OCI-LY3 (cell line): ENCODE data around the gene ARHGAP6.

Experiments
- H2AFZ ChIP-seq: fragments of 200-600, 300-600 bp; shearing (Covaris generic); 2 replicates; pipeline ENCODE4 v1.6.0; 2014; ENCODE audit warnings: antibody characterized with exemption, low read depth, low read length
- H3K27ac ChIP-seq: fragments of 200-600, 300-600 bp; sonication (generic); 2 replicates; pipeline ENCODE4 v1.5.1; 2014; ENCODE audit warnings: mild to moderate bottlenecking, low read length, moderate library complexity, mixed read lengths
- H3K27me3 ChIP-seq: fragments of 200-600, 300-600 bp; sonication (generic); 2 replicates; pipeline ENCODE4 v1.6.1; 2014; ENCODE audit warnings: low read depth, low read length, mixed read lengths
- H3K36me3 ChIP-seq: fragments of 200-600, 300-600 bp; sonication (generic); replicated peaks from 2 replicates; pipeline ENCODE3; 2014; ENCODE audit warnings: low read depth, low read length, mixed read lengths
- H3K4me1 ChIP-seq: fragments of 300-600, 200-600 bp; sonication (generic); 2 replicates; pipeline ENCODE4 v1.6.1; 2014; ENCODE audit warnings: low read length, mixed read lengths
- H3K4me2 ChIP-seq: fragments of 200-600, 300-600 bp; sonication (generic); 2 replicates; pipeline ENCODE4 v1.6.1; 2014; ENCODE audit warnings: low read length, mixed read lengths
- H3K4me3 ChIP-seq: fragments of 300-600, 200-600 bp; sonication (generic); 2 replicates; pipeline ENCODE4 v1.5.1; 2014; ENCODE audit warnings: antibody characterized with exemption, mild to moderate bottlenecking, low read length, moderate library complexity
- H3K79me2 ChIP-seq: fragments of 300-600, 200-600 bp; shearing (Covaris generic); 2 replicates; pipeline ENCODE4 v1.6.1; 2014; ENCODE audit warnings: mild to moderate bottlenecking, low read length, mixed read lengths
- H3K9ac ChIP-seq: fragments of 300-600, 200-600 bp; shearing (Covaris generic); 2 replicates; pipeline ENCODE4 v1.6.0; 2014; ENCODE audit warnings: mild to moderate bottlenecking, low read length, moderate library complexity
- H3K9me3 ChIP-seq: fragments of 200-600, 300-600 bp; shearing (Covaris generic); 2 replicates; pipeline ENCODE4 v1.6.1; 2014; ENCODE audit warnings: low read length, mixed read lengths; ENCODE audit not compliant: insufficient read depth
- H4K20me1 ChIP-seq: fragments of 200-600, 300-600 bp; sonication (generic); 2 replicates; pipeline ENCODE4 v1.6.1; 2016; ENCODE audit warnings: low read length, mixed read lengths; ENCODE audit not compliant: insufficient read depth
- EZH2phosphoT487 ChIP-seq: fragments of 200-600 bp; shearing (Covaris generic); IDR thresholded peaks from 2 replicates; pipeline ENCODE4 v1.6.1; 2018; ENCODE audit warnings: antibody characterized with exemption, mixed run types, low read depth
- TF ChIP-seq, protein P1 (sequence below): fragments of 200-600, 300-600 bp; sonication (generic); IDR thresholded peaks from 2 replicates; pipeline ENCODE4 v1.5.1; 2014; ENCODE audit warnings: antibody characterized with exemption, low read length, low read depth

ARHGAP6 gene

DNA sequence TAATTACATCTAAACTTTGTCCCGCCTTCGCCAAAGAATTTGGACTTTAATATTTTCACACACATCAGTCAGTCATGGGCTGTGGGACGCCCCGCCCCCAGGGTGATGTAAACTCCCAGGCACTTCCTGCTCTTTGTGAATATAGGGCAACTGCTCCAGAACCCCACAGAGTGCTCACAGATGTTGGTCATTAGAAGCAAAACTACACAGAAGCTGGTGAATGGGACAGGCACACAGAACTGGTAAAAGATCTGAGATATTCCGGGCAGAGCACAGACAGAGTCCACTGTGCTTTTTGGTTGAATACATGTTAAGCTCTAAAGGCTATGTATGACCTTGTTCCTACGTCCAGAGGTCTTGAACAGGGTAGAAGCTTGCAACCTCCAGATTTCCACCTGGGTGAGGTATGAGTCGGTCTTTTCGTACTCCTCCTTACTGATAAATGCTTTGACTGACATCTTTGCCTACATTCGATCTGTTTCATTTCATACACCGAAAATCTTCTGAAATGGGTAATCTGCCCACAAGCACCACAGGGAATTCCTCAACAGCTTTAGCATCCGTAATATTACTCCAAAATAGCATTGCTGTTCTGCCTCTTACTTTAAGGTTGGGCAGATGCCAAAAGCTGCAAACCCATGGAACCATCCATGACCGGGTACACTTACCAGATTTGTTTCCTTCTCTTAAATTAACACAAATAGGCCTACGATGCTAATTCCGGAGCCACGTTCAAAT, 227.9 kb downstream of the ARHGAP6 start:
- H3K4me3 ChIP-seq, result no peak overlapping the region
- H3K27me3 ChIP-seq, result no peaks in the 10 kb centered on the region; the same call in 1 of the 2 replicates
- TF ChIP-seq, protein P1, sequence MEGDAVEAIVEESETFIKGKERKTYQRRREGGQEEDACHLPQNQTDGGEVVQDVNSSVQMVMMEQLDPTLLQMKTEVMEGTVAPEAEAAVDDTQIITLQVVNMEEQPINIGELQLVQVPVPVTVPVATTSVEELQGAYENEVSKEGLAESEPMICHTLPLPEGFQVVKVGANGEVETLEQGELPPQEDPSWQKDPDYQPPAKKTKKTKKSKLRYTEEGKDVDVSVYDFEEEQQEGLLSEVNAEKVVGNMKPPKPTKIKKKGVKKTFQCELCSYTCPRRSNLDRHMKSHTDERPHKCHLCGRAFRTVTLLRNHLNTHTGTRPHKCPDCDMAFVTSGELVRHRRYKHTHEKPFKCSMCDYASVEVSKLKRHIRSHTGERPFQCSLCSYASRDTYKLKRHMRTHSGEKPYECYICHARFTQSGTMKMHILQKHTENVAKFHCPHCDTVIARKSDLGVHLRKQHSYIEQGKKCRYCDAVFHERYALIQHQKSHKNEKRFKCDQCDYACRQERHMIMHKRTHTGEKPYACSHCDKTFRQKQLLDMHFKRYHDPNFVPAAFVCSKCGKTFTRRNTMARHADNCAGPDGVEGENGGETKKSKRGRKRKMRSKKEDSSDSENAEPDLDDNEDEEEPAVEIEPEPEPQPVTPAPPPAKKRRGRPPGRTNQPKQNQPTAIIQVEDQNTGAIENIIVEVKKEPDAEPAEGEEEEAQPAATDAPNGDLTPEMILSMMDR, result no peak
- no peak for TF ChIP-seq EZH2phosphoT487
- H4K20me1 ChIP-seq, result no peaks in the 10 kb centered on the region
- H3K4me2 ChIP-seq, result no peak overlapping the region
- no peaks in the 10 kb centered on the region for H3K79me2 ChIP-seq
- H2AFZ ChIP-seq, result no peak overlapping the region
- no peaks in the 10 kb centered on the region for H3K4me1 ChIP-seq
- no peak overlapping the region for H3K9ac ChIP-seq
- no peak overlapping the region for H3K27ac ChIP-seq
- no peaks in the 10 kb centered on the region for H3K9me3 ChIP-seq
- no peaks in the 10 kb centered on the region for H3K36me3 ChIP-seq

DNA sequence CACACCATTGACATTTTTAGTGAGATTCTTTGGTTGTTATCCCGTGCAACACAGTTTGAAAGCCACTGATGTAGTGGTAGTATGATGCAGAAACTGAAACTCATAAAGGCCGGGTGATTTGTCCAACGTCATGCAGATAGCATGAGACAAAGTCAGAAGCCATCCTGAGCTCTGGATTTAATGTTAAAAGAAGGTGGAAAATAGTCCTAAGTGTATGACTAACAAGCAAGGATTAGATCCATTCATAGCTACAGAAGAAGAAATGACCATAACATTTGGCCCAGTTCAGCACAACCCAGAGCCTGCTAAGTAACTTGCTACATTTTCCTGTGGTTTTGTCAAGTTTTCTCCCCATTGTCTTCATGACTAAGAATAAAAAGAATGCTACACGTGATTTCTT, 230.2 kb downstream of the ARHGAP6 start:
- Histone ChIP-seq H3K4me2 (no peak overlapping the region), H3K36me3 (no peaks in the 10 kb centered on the region), H2AFZ (no peak overlapping the region), H4K20me1 (no peaks in the 10 kb centered on the region), H3K27me3 (no peaks in the 10 kb centered on the region; the same call in 1 of the 2 replicates), H3K4me1 (no peaks in the 10 kb centered on the region), H3K79me2 (no peaks in the 10 kb centered on the region), H3K4me3 (no peak overlapping the region), H3K9ac (no peak overlapping the region), H3K27ac (no peak overlapping the region), H3K9me3 (no peaks in the 10 kb centered on the region)
- TF ChIP-seq, protein P1, result no peak
- TF ChIP-seq EZH2phosphoT487, result no peak

- Histone ChIP-seq H3K27ac (no peak overlapping the region), H3K9me3 (no peaks in the 10 kb centered on the region), H3K27me3 (no peaks in the 10 kb centered on the region), H2AFZ (no peak overlapping the region), H3K4me1 (no peaks in the 10 kb centered on the region), H4K20me1 (no peaks in the 10 kb centered on the region), H3K36me3 (no peaks in the 10 kb centered on the region), H3K79me2 (no peaks in the 10 kb centered on the region), H3K9ac (no peak overlapping the region), H3K4me2 (no peak overlapping the region), H3K4me3 (no peak overlapping the region)
- TF ChIP-seq EZH2phosphoT487, result no peak
- TF ChIP-seq, protein P1, result no peak
Measured at GRCh38 chrX:11434607-11435006, 231.1 kb downstream of the ARHGAP6 start.

DNA sequence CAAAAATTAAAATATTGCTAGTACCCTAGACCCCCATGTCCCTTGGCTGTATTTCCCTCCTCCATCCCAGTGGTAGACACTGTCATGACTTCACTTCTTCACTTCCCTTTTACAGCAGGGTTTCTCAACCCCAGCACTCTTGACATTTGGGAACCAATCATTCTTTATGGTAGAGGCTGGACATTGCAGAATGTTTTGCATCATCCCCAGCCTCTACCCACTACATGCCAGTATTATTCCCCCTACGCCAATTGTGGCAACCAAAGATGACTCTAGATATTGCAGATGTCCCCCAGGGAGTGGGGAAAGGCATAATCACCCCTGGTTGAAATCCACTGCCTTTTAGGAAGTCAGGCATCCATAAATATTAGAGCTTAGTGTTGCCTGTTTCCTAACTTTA, 233.9 kb downstream of the ARHGAP6 start:
- H3K27me3 ChIP-seq, result no peaks in the 10 kb centered on the region
- no peak overlapping the region for H3K9ac ChIP-seq
- no peak overlapping the region for H3K4me3 ChIP-seq
- no peaks in the 10 kb centered on the region for H4K20me1 ChIP-seq
- no peaks in the 10 kb centered on the region for H3K9me3 ChIP-seq
- H3K36me3 ChIP-seq, result no peaks in the 10 kb centered on the region
- H3K4me1 ChIP-seq, result no peaks in the 10 kb centered on the region
- no peak overlapping the region for H3K4me2 ChIP-seq
- TF ChIP-seq, protein P1, result no peak
- no peak for TF ChIP-seq EZH2phosphoT487
- H3K27ac ChIP-seq, result no peak overlapping the region
- no peak overlapping the region for H2AFZ ChIP-seq
- no peaks in the 10 kb centered on the region for H3K79me2 ChIP-seq
